ENCODE data around the gene RNF4. TPM values are rescaled to one million over a fixed set of nuclear protein-coding genes. Genes with fewer than 3 reads are reported as not detected.

RNF4 gene
- total RNA-seq, 1 experiment from 2014 or later, result 45.6 TPM

DNA sequence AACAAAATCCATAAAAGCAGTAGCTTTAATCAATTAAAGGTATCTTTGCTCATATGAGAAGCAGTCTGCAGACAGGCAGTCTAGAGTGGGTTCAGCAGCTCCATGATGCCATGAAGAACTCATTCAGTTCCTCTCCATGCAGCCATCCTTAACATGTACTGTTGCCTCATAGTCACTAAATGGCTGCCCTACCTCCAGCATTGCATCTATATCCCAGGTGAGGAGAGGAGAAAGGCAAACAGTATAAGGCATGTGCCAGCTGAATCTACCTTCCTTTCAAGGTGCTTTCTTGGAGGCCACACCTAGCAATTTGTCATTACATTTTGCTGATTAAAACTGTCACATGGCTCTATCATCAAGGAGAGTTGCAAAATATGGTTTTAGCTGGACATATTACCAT, 36.9 kb upstream of the RNF4 start:
- TF ChIP-seq, protein P1, sequence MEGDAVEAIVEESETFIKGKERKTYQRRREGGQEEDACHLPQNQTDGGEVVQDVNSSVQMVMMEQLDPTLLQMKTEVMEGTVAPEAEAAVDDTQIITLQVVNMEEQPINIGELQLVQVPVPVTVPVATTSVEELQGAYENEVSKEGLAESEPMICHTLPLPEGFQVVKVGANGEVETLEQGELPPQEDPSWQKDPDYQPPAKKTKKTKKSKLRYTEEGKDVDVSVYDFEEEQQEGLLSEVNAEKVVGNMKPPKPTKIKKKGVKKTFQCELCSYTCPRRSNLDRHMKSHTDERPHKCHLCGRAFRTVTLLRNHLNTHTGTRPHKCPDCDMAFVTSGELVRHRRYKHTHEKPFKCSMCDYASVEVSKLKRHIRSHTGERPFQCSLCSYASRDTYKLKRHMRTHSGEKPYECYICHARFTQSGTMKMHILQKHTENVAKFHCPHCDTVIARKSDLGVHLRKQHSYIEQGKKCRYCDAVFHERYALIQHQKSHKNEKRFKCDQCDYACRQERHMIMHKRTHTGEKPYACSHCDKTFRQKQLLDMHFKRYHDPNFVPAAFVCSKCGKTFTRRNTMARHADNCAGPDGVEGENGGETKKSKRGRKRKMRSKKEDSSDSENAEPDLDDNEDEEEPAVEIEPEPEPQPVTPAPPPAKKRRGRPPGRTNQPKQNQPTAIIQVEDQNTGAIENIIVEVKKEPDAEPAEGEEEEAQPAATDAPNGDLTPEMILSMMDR (IDR thresholded peaks at IDR 0.05; ENCODE audit: unreplicated experiment), result no peak
- Mint-ChIP-seq H3K36me3 (ENCODE audit: insufficient read depth, unreplicated experiment) (no peaks in the 10 kb centered on the region), H3K27ac (ENCODE audit: unreplicated experiment) (no peak overlapping the region), H3K4me1 (ENCODE audit: low read depth, unreplicated experiment) (no peaks in the 10 kb centered on the region), H3K27me3 (ENCODE audit: unreplicated experiment) (peaks cover 31% of the 10 kb centered on the region), H3K4me3 (ENCODE audit: low read depth, unreplicated experiment) (no peak overlapping the region), H3K9me3 (ENCODE audit: low read depth, unreplicated experiment) (no peaks in the 10 kb centered on the region)
- intact Hi-C loops (cut with micrococcal nuclease; ENCODE audit: unreplicated experiment), result no loop called here
- no peak for DNase-seq
- CTCF ChIA-PET, result no interaction called here
- BruUV-seq (replicated peaks), result no TSS peak

DNA sequence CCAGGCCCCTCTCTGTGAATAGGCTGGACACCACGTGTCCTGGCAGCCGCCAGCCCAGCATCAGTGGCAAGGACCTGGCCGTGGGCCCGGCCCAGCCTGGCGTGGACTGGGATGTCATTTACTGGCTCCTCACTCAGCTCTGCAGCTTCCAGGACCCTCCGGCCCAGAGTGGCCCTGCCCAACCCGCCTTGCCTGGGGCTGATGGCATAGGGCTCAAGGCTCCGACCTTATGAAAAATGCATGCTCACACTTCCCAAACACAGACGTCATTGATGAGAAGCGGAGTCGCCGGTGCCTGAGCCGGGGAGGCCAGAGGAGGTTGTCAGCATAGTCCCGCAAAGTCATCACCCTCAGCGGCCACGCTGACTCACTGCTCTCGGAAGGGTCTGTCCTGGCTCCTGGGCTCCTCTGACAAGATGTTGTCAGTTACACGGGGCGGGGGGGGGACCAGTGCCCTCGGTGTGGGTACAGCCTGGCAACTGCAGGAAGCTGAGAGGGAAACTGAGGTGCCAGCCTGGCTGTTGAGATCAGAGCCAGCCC, 35.8 kb upstream of the RNF4 start:
- CTCF ChIA-PET, result interaction anchor here (0.6 kb wide), 1 partner anchor 189 kb away, joined by 4 read pairs; no protein-coding TSS in a partner anchor
- TF ChIP-seq, protein P1 (IDR thresholded peaks at IDR 0.05; ENCODE audit: unreplicated experiment), result no peak
- H3K27ac Mint-ChIP-seq (ENCODE audit: unreplicated experiment), result no peak overlapping the region
- intact Hi-C loops (cut with micrococcal nuclease; ENCODE audit: unreplicated experiment), result no loop called here
- no peaks in the 10 kb centered on the region for H3K36me3 Mint-ChIP-seq (ENCODE audit: insufficient read depth, unreplicated experiment)
- peaks cover 29% of the 10 kb centered on the region for H3K27me3 Mint-ChIP-seq (ENCODE audit: unreplicated experiment)
- no peaks in the 10 kb centered on the region for H3K9me3 Mint-ChIP-seq (ENCODE audit: low read depth, unreplicated experiment)
- DNase-seq, result no peak
- H3K4me3 Mint-ChIP-seq (ENCODE audit: low read depth, unreplicated experiment), result no peak overlapping the region
- no TSS peak for BruUV-seq (replicated peaks)
- H3K4me1 Mint-ChIP-seq (ENCODE audit: low read depth, unreplicated experiment), result no peaks in the 10 kb centered on the region

DNA sequence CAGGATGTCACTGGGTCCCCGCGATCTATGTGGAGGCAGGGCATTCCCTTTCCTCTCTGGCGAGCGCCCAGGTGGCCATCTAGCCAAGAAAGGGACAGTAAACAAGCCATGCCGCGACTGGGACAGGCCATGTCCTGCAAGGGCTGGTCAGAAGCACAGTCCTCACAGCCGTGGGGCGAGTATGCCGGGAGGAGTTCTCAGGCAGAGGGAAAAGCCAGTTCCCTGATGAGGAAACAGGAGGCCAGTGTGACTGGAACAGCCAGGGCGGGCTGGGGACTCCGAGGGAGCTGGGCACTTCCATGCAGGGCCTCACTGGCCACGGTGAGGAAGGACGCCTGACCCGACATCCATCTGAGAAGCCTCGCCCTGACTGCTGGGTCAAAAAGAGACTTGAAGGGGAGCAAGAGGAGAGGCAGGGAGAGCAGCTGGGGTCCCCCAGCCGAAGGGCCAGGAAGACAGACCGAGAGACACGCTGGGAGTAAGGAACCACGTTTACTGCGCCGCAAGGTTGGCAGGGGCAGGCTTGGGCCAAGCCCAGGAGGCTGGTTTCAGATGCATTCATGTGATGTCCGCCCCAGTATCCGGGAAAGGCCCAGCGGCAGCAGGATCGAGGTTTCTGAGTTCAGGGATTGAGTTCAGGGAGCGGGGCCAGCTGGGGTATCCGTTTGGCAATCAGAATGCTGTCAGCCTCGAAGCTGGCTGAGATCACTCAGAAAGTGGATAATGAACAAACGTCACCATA, 35.1 kb upstream of the RNF4 start:
- peaks cover 22% of the 10 kb centered on the region for H3K27me3 Mint-ChIP-seq (ENCODE audit: unreplicated experiment)
- H3K4me3 Mint-ChIP-seq (ENCODE audit: low read depth, unreplicated experiment), result no peak overlapping the region
- no TSS peak for BruUV-seq (replicated peaks)
- H3K9me3 Mint-ChIP-seq (ENCODE audit: low read depth, unreplicated experiment), result no peaks in the 10 kb centered on the region
- no peaks in the 10 kb centered on the region for H3K36me3 Mint-ChIP-seq (ENCODE audit: insufficient read depth, unreplicated experiment)
- H3K4me1 Mint-ChIP-seq (ENCODE audit: low read depth, unreplicated experiment), result no peaks in the 10 kb centered on the region
- TF ChIP-seq, protein P1 (IDR thresholded peaks at IDR 0.05; ENCODE audit: unreplicated experiment), result no peak
- intact Hi-C loops (cut with micrococcal nuclease; ENCODE audit: unreplicated experiment), result no loop called here
- no peak for DNase-seq
- no peak overlapping the region for H3K27ac Mint-ChIP-seq (ENCODE audit: unreplicated experiment)
- CTCF ChIA-PET, result no interaction called here

DNA sequence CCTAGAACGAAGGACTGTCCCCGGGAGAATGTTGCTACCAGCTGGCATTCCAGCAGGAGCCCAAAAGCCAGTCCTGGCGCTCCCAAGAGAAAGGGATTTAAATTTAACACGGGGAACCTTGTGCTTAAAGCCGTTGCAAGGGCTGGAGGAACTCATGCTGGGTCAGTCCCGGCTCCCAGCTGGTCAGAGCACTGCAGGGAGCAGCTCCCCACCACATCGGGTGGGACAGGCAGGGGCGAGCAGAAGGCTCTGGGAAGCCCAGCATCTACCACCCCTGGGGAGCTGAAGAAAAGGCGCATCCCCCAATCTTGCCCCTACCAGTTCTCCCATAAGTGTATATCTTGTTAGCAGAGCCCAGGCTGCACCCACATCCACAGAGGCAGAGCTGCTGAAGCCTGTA, 34.5 kb upstream of the RNF4 start:
- BruUV-seq (replicated peaks), result no TSS peak
- no peaks in the 10 kb centered on the region for H3K4me1 Mint-ChIP-seq (ENCODE audit: low read depth, unreplicated experiment)
- peaks cover 15% of the 10 kb centered on the region for H3K27me3 Mint-ChIP-seq (ENCODE audit: unreplicated experiment)
- no peaks in the 10 kb centered on the region for H3K9me3 Mint-ChIP-seq (ENCODE audit: low read depth, unreplicated experiment)
- CTCF ChIA-PET, result no interaction called here
- no peak for DNase-seq
- TF ChIP-seq, protein P1 (IDR thresholded peaks at IDR 0.05; ENCODE audit: unreplicated experiment), result no peak
- H3K4me3 Mint-ChIP-seq (ENCODE audit: low read depth, unreplicated experiment), result no peak overlapping the region
- intact Hi-C loops (cut with micrococcal nuclease; ENCODE audit: unreplicated experiment), result no loop called here
- H3K27ac Mint-ChIP-seq (ENCODE audit: unreplicated experiment), result no peak overlapping the region
- no peaks in the 10 kb centered on the region for H3K36me3 Mint-ChIP-seq (ENCODE audit: insufficient read depth, unreplicated experiment)
